ENCODE results near the gene CLEC4M.

GRCh38 chr19:7715671-7716070 is 47.4 kb upstream of the CLEC4M start:
- TF ChIP-seq CTCF (IDR thresholded peaks at IDR 0.05) (no peak), EP300 (IDR thresholded peaks at IDR 0.05) (no peak)
